Measurements from ENCODE around the gene ACSL4. TPM values are rescaled to one million over a fixed set of nuclear protein-coding genes. Genes with fewer than 3 reads are reported as not detected.

The ACSL4 gene
- total RNA-seq, 2 experiments from 2014 or later: 85.0 to 89.6 TPM

GRCh38 chrX:109624641-109625616 is 108.1 kb downstream of the ACSL4 start, which contains the start of gene KCNE5:
Gene KCNE5, minus strand, starts transcription at chrX:109625172. Its CDS starts 152 bp downstream, at chrX:109625020.
- CTCF ChIA-PET: no interaction called here
- POLR2A ChIA-PET: no interaction called here

- POLR2A ChIA-PET: no interaction called here
- CTCF ChIA-PET: interaction anchor here (0.6 kb wide), 1 partner anchor 334 kb away, joined by 3 read pairs; no protein-coding TSS in a partner anchor
Measured at GRCh38 chrX:109623997-109624396, 109.1 kb downstream of the ACSL4 start.

- CTCF ChIA-PET: no interaction called here
- POLR2A ChIA-PET: no interaction called here
Measured at GRCh38 chrX:109622270-109622669, 110.8 kb downstream of the ACSL4 start.

GRCh38 chrX:109619771-109620170 is 113.3 kb downstream of the ACSL4 start:
- CTCF ChIA-PET: no interaction called here
- POLR2A ChIA-PET: no interaction called here

- CTCF ChIA-PET: no interaction called here
- POLR2A ChIA-PET: no interaction called here
Measured at GRCh38 chrX:109614951-109615350, 118.1 kb downstream of the ACSL4 start.

- ChIA-PET POLR2A (no interaction called here), CTCF (no interaction called here)
Measured at GRCh38 chrX:109601486-109601885, 131.6 kb downstream of the ACSL4 start.

GRCh38 chrX:109600237-109600651 is 132.8 kb downstream of the ACSL4 start:
- ChIA-PET CTCF (no interaction called here), POLR2A (no interaction called here)

- CTCF ChIA-PET: no interaction called here
- POLR2A ChIA-PET: no interaction called here
Measured at GRCh38 chrX:109596015-109596414, 137.0 kb downstream of the ACSL4 start.

Other genes with a start within 250 kb of the ACSL4 start
- gene NXT2, start 196.4 kb downstream of the ACSL4 start, total RNA-seq: 10 to 100 TPM; 12.4 to 13.1 TPM
- gene KCNE5, start 108.1 kb downstream of the ACSL4 start, total RNA-seq: under 1 TPM; 0.42 to 0.71 TPM

All from activated CD8-positive, alpha-beta memory T cell treated with anti-CD3 and anti-CD28 coated beads for 36 hours (primary cell).